Loucy (cell line): ENCODE measurements around the gene SCNN1A.

Source experiments
- H2AFZ ChIP-seq: fragments of 200-600 bp; sonication (generic); 2 replicates; pipeline ENCODE4 v1.6.0; 2016; ENCODE audit warnings: antibody characterized with exemption, mild to moderate bottlenecking, low read length, moderate library complexity
- H3F3A ChIP-seq: fragments of 200-600 bp; 2 replicates; pipeline ENCODE4 v1.6.0; 2016; ENCODE audit warnings: antibody characterized with exemption, low read depth, mild to moderate bottlenecking
- H3K27me3 ChIP-seq: fragments of 200-600 bp; sonication (generic); 2 replicates; pipeline ENCODE4 v1.6.1; 2014; ENCODE audit warnings: low read length, mild to moderate bottlenecking; ENCODE audit not compliant: insufficient read depth, poor library complexity, severe bottlenecking
- H3K36me3 ChIP-seq: fragments of 200-600 bp; sonication (generic); 2 replicates; pipeline ENCODE4 v1.6.1; 2016; ENCODE audit warnings: low read length; ENCODE audit not compliant: insufficient read depth
- H3K4me1 ChIP-seq: fragments of 200-600 bp; sonication (generic); 2 replicates; pipeline ENCODE4 v1.5.1; 2014; ENCODE audit warnings: low read length, mild to moderate bottlenecking; ENCODE audit not compliant: insufficient read depth, poor library complexity, severe bottlenecking
- H3K4me2 ChIP-seq: fragments of 200-600 bp; sonication (generic); 2 replicates; pipeline ENCODE4 v1.6.0; 2014; ENCODE audit warnings: antibody characterized with exemption, low read length, low read depth, mild to moderate bottlenecking; ENCODE audit not compliant: poor library complexity, severe bottlenecking
- H3K4me3 ChIP-seq: fragments of 200-600 bp; sonication (generic); 2 replicates; pipeline ENCODE4 v1.5.1; 2014; ENCODE audit warnings: low read length, mild to moderate bottlenecking, mixed read lengths; ENCODE audit not compliant: poor library complexity, severe bottlenecking
- H3K79me2 ChIP-seq: fragments of 200-600 bp; sonication (generic); 2 replicates; pipeline ENCODE4 v1.6.1; 2014; ENCODE audit warnings: low read length; ENCODE audit not compliant: insufficient read depth
- H3K9ac ChIP-seq: fragments of 200-600 bp; sonication (generic); 2 replicates; pipeline ENCODE4 v1.6.0; 2014; ENCODE audit warnings: mild to moderate bottlenecking, low read depth, low read length, moderate library complexity; ENCODE audit not compliant: poor library complexity, severe bottlenecking
- H3K9me2 ChIP-seq: fragments of 200-600 bp; sonication (generic); replicated peaks from 2 replicates; pipeline ENCODE4 v1.6.1; 2016; ENCODE audit warnings: low read depth, low read length, mixed read lengths
- H3K9me3 ChIP-seq: fragments of 200-600 bp; sonication (generic); 2 replicates; pipeline ENCODE4 v1.6.1; 2014; ENCODE audit warnings: mild to moderate bottlenecking, antibody characterized with exemption, low read length, low read depth; ENCODE audit not compliant: insufficient read depth
- H4K20me1 ChIP-seq: fragments of 200-600 bp; sonication (generic); 2 replicates; pipeline ENCODE4 v1.6.0; 2014; ENCODE audit warnings: antibody characterized with exemption, low read length, mild to moderate bottlenecking; ENCODE audit not compliant: insufficient read depth, poor library complexity, severe bottlenecking
- EZH2phosphoT487 ChIP-seq: fragments of 200-600 bp; IDR thresholded peaks from 2 replicates; pipeline ENCODE4 v1.6.1; 2018; ENCODE audit warnings: antibody characterized with exemption, mild to moderate bottlenecking, moderate library complexity, borderline replicate concordance
- TF ChIP-seq, protein P1 (sequence below): fragments of 200-600 bp; sonication (generic); conservative IDR thresholded peaks from 2 replicates; pipeline ENCODE4 v1.5.1; 2014; ENCODE audit warnings: mild to moderate bottlenecking, antibody characterized with exemption, low read length

Gene SCNN1A

DNA sequence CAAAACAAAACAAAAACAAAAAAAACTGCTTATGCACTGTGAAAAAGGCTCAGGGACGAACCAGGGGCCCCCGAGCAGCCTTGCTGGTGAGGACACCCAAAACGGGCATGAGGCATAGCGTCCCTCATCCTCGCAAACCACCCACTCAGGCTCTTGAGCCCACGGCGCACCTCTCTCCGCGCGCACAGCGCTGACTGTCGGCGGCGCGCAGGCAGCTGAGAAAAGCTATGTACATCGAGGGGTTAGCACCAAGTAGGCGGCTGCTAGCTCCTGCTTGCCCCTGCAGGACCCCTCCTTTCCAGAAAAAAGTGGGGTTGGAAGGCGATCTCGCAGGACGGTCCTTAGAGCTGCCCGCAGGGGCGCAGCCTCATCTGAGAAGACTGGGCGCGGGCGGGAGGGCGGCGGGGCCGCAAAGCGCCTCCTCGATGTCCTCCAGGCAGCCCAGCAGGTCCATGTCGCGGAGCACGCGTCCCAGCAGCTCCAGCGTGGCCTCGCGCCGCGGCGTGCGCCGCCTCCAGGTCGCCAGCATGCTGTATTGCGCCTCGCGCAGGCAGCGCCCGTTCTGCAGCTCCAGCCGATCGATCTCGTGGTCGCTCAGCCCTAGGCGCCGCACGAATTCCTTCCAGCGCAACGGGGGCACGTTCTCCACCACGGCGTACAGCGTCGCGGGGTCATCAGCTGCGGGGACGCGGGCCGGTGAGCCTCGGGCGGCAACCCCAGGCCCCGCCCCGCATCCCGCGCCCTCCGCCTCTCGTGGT, 46.2 kb downstream of the SCNN1A start:
- Histone ChIP-seq H2AFZ (no peak overlapping the region), H3F3A (0 out of 2 replicates have a peak, but pooled peaks cover 4% of the 10 kb centered on the region), H3K27me3 (no peaks in the 10 kb centered on the region), H3K9me2 (no peaks in the 10 kb centered on the region), H3K4me1 (peaks cover 3% of the 10 kb centered on the region), H3K79me2 (peaks cover 21% of the 10 kb centered on the region), H4K20me1 (peaks cover 13% of the 10 kb centered on the region), H3K4me2 (no peak overlapping the region), H3K9ac (no peak overlapping the region), H3K4me3 (no peak overlapping the region), H3K9me3 (no peaks in the 10 kb centered on the region), H3K36me3 (peaks cover 64% of the 10 kb centered on the region; the same call in 1 of the 2 replicates)
- TF ChIP-seq EZH2phosphoT487 = no peak
- TF ChIP-seq, protein P1, sequence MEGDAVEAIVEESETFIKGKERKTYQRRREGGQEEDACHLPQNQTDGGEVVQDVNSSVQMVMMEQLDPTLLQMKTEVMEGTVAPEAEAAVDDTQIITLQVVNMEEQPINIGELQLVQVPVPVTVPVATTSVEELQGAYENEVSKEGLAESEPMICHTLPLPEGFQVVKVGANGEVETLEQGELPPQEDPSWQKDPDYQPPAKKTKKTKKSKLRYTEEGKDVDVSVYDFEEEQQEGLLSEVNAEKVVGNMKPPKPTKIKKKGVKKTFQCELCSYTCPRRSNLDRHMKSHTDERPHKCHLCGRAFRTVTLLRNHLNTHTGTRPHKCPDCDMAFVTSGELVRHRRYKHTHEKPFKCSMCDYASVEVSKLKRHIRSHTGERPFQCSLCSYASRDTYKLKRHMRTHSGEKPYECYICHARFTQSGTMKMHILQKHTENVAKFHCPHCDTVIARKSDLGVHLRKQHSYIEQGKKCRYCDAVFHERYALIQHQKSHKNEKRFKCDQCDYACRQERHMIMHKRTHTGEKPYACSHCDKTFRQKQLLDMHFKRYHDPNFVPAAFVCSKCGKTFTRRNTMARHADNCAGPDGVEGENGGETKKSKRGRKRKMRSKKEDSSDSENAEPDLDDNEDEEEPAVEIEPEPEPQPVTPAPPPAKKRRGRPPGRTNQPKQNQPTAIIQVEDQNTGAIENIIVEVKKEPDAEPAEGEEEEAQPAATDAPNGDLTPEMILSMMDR = no peak

GRCh38 chr12:6328045-6328779, 47.2 kb downstream of the SCNN1A start:
- Histone ChIP-seq H3K4me2 (no peak overlapping the region), H3K9me3 (no peaks in the 10 kb centered on the region), H3K4me1 (peaks cover 11% of the 10 kb centered on the region), H2AFZ (no peak overlapping the region), H3F3A (0 out of 2 replicates have a peak, but pooled peaks cover 4% of the 10 kb centered on the region), H3K4me3 (no peak overlapping the region), H3K9me2 (no peaks in the 10 kb centered on the region), H3K79me2 (peaks cover 12% of the 10 kb centered on the region; the same call in 1 of the 2 replicates), H3K27me3 (no peaks in the 10 kb centered on the region), H4K20me1 (peaks cover 7% of the 10 kb centered on the region), H3K9ac (no peak overlapping the region), H3K36me3 (peaks cover 55% of the 10 kb centered on the region; the same call in 1 of the 2 replicates)
- TF ChIP-seq EZH2phosphoT487 = no peak
- TF ChIP-seq, protein P1 = no peak

DNA sequence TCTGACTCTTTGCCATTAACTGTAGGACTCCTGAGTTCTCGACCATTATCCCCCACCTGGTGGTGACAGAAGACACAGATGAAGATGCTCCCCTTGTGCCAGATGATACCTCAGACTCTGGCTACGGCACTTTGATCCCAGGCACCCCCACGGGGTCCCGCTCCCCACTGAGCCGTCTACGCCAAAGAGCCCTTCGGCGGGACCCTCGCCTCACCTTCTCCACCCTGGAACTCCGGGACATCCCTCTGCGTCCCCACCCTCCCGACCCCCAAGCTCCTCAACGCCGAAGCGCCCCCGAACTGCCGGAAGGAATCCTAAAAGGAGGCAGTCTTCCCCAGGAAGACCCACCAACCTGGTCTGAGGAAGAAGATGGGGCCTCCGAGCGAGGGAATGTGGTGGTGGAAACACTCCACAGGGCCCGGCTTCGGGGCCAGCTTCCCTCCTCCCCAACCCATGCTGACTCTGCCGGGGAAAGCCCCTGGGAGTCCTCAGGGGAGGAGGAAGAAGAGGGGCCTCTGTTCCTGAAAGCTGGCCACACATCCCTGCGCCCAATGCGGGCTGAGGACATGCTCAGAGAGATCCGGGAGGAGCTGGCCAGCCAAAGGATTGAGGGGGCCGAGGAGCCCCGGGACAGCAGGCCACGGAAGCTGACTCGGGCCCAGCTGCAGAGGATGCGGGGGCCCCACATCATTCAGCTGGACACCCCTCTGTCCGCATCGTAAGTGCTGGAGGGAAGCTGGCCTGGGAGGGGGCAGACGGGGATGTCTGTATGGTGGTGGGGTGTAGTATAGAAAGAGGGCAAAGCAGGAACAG, 47.9 kb downstream of the SCNN1A start:
- Histone ChIP-seq H3K27me3 (no peaks in the 10 kb centered on the region), H3K9me2 (no peaks in the 10 kb centered on the region), H3K79me2 (peaks cover 4% of the 10 kb centered on the region; the same call in 1 of the 2 replicates), H3K36me3 (peaks cover 48% of the 10 kb centered on the region; the same call in 1 of the 2 replicates), H3K4me1 (peaks cover 17% of the 10 kb centered on the region), H3K9ac (no peak overlapping the region), H3F3A (0 out of 2 replicates have a peak, but pooled peaks cover 4% of the 10 kb centered on the region), H2AFZ (no peak overlapping the region), H3K9me3 (no peaks in the 10 kb centered on the region), H3K4me3 (no peak overlapping the region), H4K20me1 (peaks cover 1% of the 10 kb centered on the region), H3K4me2 (no peak overlapping the region)
- TF ChIP-seq EZH2phosphoT487 = no peak
- TF ChIP-seq, protein P1 = no peak
